HepG2 (cell line): ENCODE measurements around the gene COL2A1.

ENCODE experiments used
- EZH2 ChIP-seq: conservative IDR thresholded peaks from 2 replicates; pipeline ENCODE4 v1.6.1; 2012; ENCODE audit warnings: mild to moderate bottlenecking, low read depth, low read length, moderate library complexity
- MTA1 ChIP-seq: sonication (generic); formaldehyde crosslinking; IDR thresholded peaks from 2 replicates; pipeline ENCODE4 v1.4.0; 2020; ENCODE audit warnings: missing genetic modification reagents, mild to moderate bottlenecking, borderline replicate concordance
- RAD21 ChIP-seq: fragments of 450-650 bp; formaldehyde crosslinking; IDR thresholded peaks from 2 replicates; pipeline ENCODE4 v1.5.0; 2020; ENCODE audit warnings: mild to moderate bottlenecking
- ZNF572 ChIP-seq: sonication (generic); formaldehyde crosslinking; IDR thresholded peaks from 2 replicates; pipeline ENCODE4 v1.5.1; 2020; ENCODE audit warnings: mild to moderate bottlenecking, missing genetic modification reagents

DNA sequence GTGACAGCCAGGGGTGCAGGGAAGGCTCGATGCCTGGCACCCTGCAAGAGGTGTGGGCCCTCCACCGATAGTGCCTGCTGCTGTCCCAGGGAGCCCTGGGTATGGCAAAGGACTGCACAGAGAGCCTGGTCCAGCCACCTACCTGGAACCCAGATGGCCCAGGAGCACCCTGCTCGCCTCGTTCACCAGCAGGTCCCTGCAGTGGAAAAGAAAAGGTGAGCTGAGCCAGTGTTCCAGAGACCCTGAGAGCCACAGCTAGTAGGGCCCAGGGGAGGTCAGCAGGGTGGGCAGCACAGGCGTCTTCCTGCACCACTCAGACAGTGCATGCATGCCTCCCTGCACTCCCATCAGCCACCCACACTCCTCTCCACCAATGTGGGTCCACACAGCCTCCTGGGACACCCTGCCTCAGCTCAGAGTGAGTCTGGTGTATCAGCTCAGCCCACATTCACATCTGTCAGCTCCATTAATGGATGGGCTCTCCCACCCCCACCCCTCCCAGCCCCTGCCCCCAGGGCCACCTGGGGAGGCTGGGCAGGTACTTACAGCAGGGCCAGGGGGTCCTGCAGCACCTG is 20.6 kb downstream of the COL2A1 start:
- TF ChIP-seq RAD21 (CRISPR knock-in tag): no peak
- no peak for TF ChIP-seq ZNF572 (CRISPR knock-in tag)
- TF ChIP-seq EZH2: no peak
- no peak for TF ChIP-seq MTA1 (CRISPR knock-in tag)
